Stimulated activated CD8-positive, alpha-beta memory T cell treated with anti-CD3 and anti-CD28 coated beads, Interleukin-4, amount 100 ng/mL, for 24 hours (primary cell): ENCODE measurements around the gene VSIG10L.

ENCODE experiments used
- DNase-seq: peaks from one replicate; pipeline ENCODE4 v3.0.0-alpha.2; 2020; ENCODE audit warnings: low read depth

Gene VSIG10L

DNA sequence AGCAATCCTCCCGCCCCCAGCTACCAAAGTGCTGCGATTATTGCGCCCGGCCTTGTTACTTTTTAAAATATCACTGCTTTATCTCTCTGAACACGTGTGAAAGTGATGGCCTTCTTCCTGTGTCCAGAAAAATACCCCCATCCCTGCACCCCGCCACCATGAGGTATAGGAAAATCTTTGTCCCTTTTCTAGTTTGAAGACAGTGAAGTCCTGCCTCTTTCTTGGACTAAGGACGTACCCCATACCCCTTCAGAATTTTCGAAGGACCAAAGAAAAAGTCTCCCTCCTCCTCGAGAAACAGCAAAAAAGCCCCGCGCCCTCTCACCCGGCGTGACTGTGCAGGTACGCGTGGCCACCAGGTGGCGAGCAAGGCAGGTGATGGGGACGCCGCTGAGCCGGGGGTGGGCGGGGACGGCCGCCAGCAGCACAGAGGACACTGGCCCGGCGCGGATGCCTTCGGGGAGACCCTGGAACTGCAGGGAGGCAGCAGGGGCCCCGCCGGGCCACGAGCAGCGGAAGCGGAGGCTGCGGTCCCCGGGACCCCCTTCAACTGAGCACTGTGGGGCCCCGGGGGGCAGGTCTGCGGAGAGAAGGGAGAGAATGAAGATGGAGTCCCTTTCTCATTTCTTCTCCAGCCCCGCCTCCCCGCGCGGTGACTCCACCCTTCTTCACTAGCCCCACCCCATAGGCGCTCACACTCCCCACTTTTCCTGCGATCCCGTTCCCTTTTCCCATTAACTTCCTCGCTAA, 3.2 kb downstream of the VSIG10L start:
- peak; percentile 84 for DNase-seq

DNA sequence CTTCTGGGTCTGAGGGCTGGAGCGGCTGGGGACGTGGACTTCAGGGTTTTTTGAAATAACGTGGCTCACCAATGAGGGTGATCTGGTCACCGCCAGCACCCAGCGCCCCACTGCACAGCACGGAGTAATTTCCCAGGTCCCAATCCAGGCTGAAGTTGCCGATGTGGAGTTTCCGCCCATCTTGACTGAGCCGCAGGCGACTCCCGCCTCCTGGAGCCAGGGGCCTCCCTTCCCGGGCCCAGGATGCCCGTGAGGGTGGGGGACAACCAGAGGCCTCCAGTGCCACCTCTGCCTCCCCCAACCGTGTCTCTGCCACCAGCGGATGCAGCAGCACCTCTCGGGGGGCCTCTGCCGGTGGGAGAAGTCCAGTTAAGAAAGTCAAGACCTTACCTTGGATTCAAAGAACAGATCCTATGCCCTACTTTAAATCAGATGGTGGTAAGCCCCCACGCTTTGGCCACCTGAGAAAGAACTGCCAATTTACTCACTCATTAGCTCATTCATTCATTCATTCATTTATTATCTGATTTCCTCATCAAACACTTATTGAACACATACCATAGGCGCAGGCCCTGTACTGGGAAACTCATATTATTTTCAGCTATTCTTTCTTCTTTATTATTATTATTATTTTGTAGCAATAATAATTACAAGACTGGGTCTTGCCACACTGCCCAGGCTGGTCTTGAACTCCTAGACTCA, 3.9 kb downstream of the VSIG10L start:
- DNase-seq, result no peak

DNA sequence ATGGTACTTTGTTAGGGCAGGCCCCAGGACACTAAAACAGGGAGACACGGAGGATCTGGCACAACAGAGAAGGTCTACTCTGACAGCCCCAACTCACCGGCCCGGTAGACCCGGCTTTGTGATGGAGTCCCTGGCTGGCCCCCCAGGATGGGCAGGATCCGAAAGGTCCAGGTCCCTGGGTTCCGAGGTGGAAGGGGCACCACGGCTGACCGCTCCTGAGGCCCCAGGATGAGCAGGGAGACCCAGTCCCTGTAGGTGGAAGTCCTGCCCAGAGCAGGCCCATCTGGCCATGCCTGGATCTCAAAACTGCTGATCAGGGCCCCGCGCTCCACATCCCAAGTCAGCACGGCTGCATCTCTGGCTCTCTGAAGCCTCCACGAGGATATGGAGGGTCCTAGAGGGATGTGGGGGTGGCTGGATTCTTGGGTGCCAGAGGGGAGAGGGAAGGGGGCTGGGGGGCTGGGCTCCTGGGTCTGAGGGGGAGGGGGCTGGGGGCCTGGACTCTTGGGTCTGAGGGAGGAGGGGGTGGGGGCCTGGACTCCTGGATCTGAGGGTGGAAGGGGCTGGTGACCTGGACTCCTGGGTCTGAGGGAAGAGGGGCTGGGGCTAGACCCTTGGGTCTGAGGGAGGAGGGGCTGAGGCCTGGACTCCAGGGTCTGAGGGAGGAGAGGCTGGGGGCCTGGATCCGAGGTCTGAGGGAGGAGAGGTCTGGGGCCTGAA, 4.6 kb downstream of the VSIG10L start:
- no peak for DNase-seq

DNA sequence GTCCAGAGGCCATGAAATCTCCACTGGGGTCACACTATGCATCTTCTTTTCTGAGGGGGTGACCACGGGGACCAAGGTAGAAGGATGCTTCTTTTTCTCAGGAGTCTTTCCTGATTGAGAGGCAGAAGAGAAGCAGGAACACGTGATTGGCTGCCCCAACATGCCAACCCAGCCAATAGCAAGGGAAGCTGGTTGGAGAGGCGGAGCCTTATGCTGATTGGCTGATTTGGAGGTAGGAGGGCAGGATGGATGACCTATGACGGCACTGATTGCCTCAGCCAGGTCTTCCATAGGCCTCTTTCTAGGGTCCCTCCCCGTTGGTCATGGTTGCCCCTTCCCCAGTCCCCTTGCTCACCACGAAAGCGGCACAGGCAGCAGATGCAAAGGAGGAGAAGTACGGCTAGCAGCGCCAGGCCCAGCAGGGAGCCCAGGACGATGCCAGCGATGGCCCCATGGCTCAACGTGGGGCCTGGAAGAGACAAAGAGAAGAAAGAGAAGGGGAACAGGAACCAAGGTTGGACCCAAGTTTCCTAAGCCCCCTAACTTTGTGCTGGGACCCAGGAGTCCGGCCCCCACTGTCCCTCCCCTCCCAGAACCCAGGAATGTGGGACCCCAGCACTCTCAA, 8.0 kb downstream of the VSIG10L start:
- DNase-seq, result no peak

DNA sequence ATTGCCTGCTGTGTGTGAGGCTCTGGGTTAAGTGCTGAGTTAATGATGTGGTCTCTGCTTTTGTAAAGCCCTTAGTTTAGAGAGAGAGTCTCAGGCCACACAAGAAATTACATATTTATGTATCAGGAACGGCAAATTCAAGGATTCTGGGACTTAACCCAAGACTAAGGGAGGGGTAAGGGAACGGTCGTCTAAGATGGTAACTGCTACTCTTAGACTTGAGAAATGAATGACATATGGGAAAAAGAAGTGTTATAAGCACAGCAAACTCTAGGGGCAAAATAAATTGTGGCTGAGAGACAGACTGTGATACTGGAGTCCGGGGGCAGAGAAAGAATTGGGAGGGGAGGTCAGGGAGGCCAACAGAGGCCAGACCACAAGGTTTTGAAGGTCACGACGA, 10.2 kb downstream of the VSIG10L start:
- no peak for DNase-seq

DNA sequence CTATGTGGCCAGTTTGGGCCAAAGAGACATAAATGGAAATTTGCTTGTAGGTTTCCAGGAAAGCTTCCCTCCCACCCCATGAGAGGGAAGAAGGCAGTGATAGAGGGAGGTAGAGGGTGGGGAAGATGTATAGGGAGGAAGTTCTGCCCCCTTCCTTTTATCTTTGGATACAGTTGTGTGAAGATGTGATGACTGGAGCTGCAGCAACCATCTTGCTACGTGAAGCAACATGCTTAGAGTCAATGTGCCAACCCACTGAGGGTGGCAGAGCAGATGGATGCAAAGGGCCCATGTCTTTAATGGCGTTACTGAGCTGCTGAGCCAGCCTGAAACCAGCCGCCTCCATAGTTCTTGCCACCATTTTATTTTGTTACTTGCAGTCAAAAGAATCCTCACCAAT, 10.7 kb downstream of the VSIG10L start:
- DNase-seq, result no peak

DNA sequence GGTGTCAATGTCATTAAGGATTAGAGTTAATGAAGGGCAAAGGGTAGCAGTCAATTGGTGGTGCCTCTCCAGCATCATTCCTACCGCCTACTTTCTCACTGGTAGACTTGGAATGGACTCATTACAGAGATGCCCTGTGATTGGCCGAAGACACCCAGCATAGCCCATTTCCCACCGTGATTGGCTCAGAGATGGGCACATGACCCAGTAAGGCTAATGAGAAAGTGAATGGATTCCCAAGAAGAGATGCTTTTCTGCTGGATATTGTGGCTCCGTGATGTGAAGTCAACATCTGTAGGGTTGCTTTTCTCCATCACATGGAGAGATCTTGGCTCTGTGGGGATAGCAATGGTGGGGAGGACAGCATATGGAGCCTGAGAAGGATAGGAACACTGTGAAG, 11.6 kb downstream of the VSIG10L start:
- no peak for DNase-seq

DNA sequence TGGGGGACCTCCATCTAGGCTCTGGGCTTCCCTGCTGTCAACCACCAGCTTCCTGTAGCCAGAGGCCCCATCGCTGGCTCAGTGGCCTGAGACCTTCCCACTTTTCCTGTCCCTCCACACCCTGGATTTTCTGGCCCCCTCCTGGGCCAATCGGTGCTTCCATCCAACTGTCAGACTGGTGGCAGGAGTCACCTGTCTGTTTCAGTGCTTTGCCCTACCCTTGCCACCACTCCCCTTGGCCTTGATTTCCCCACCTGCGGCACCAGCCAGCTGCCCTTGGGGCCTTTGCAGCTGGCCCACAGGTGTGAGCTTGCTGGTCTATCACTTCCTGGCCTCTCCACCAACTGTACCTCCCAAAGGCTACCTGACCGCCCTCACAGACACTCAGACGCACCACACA, 12.5 kb downstream of the VSIG10L start:
- DNase-seq, result no peak

DNA sequence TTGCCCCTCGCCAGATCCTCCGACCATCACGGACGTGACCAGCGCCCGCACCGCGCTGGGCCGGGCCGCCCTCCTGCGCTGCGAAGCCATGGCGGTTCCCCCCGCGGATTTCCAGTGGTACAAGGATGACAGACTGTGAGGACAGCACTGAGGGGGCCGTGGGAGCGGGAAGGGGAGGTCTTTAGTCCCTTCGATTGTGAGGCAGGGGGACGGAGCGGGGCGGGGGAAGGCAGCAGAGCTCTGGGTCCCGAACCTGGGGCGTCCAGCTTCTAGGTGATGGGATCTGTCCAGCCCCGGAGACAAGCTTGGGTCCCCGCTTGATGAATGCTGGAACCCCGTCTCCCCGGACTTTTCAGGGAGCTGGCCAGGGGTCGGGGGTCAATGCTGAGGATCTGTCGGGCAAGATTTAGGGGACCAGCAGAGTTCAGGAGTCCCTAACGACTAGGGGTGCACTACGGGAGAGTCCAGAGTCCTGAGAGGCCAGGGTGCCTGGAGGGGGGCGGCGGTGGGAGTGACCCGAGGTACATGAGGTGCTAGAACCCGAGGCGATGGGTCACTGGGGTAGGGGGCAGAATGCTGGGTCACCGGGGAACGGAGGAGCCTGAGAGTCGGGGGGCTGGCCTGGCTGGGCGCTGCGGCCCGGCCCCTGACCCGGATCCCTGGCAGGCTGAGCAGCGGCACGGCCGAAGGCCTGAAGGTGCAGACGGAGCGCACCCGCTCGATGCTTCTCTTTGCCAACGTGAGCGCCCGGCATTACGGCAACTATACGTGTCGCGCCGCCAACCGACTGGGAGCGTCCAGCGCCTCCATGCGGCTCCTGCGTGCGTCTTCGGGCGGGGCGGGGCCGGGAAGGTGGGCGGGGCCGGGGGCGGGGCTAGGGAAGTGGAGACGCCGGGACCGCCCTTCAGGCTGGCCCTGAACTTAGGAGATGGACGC, 14.6 kb downstream of the VSIG10L start:
- DNase-seq, result peak; percentile 42

DNA sequence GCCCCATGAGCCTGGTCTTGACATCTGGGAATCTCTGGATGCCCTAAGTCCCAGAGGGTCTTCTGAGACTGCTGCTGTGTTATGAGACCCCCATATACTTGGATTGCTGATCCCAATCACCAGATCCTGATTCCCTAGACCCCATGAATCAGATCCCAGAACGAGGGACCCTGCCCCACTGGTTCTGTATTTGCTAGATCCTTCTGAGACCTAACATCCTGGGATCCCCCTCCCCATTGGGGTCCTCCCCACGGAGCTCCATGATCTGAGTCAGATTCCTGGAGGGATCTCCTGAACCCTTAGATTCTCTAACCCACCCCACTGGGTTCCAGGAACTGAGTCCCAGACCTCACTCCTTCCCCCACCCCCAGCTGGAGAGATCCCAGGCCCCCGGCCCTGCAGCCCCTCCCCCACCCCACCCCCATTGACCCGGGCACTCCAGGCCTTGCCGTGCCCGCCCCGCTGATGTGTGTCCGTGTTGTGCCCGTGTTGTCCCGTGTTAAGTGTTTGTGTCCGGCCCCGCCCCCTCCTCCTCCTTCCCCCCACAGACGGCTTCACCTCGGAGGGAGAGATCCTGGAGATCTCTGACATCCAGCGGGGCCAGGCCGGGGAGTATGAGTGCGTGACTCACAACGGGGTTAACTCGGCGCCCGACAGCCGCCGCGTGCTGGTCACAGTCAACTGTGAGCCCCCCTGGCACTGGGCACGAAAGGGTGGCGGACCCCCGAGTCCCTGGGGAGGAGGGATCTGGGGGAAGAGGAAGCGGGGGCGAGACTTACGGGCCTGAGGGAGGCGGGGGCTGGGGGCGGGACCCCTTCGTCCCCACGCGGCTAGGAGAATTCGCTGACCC, 15.5 kb downstream of the VSIG10L start:
- no peak for DNase-seq

DNA sequence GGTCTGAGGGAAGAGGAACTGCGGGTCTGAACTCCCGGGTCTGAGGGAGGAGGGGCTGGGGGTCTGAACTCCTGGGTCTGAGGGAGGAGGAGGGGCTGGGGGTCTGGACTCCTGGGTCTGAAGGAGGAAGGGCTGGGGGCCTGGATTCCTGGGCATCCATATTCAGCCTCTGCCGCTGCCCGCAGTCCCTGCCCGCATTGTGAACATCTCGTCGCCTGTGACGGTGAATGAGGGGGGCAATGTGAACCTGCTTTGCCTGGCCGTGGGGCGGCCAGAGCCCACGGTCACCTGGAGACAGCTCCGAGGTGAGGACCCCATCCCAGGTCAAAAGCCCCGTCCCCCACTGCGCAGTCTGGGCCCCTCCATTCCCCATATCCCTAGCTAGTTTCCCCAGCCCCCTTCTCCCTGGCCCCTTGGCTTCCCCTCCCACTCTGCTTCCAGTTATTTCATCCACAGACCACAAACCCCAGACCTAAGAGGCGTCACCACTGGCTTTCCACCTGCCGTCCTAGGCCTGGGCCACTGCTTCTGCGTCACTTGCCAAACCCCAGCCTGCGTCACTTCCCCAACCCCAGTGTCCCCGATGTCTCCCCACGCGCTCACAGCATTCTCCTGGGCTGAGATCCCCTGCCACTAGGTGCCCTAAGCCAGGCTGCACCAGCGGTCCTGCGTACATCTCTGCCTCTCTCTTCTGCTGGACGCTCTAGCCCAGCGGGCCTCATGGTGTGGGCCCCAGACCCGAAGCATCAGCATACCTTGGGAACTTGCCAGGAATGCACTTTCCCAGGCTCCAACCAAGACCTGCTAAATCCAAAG, 16.6 kb downstream of the VSIG10L start:
- no peak for DNase-seq

DNA sequence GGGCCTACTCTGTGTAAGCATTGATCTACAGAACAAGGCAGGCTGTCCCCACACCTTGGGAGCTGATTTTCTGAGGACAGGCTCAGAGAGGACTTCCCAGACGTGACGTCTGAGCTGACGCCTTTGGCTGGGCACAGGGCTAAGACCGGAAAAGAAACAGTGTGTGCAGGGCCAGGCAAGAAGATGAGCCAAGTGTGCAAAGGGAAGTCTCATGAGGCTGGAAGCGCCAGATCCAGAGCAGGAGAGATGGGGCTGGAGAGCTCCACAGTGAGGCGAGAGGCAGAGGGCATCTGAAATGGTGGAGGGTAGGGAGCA, 17.8 kb downstream of the VSIG10L start:
- DNase-seq, result no peak

DNA sequence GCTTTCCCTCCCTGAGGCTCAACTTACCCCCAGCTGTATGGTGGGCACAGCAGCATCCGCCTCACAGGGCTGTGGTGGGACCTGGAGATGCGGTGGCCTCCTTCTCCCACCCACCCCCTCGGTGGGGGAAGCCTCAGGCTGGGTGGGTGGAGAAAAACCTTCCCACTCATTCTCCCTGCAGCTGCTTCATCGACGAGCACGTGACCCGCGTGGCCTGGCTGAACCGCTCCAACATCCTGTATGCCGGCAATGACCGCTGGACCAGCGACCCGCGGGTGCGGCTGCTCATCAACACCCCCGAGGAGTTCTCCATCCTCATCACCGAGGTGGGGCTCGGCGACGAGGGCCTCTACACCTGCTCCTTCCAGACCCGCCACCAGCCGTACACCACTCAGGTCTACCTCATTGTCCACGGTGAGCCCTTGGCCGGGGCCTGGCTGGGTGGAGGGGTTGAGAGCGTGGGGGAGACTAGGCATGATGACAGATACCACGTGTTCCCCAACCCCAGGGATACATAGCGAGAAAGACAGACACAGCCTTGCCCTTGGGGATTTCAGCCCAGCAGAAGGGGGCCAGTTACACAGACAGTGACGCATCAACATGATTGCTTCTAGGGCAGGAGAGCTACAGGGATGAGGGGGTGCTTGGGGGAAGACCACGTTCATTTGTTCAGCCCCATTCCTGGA, 18.3 kb downstream of the VSIG10L start:
- no peak for DNase-seq

DNA sequence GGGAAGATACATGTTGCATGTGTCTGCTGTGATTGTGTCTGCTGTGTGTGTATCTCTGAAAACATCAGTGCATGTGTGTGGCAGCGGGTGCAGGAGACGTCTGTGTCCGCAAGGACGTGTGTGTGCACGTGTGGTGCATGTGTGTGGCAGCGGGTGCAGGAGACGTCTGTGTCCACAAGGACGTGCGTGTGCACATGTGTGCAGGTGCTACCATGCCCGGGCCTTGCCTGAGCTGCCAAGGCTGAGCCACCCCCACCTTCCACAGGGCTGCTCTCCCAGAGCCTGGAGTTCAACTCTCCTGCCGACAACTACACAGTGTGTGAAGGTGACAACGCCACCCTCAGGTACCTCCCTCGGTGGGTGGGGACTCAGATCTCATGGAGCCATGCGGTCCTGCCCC, 20.1 kb downstream of the VSIG10L start:
- no peak for DNase-seq

DNA sequence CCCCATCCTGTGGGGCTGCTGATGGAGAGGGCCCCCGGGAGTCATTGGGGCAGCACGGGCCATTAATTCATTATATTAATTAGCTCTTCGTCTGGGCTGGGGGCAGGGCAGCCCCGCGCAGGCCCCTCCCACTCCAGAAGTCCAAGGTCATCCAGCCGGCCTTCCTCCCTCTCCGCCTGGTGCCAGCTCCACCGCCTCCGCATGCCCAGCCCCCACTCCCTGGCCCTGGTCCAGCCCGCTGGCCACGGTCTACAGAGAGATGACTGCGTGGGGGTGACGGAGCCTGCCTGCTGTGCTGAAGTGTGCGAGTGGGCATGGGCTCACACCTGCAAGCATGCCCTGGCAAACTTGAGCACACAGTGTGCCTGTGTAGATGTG, 21.7 kb downstream of the VSIG10L start:
- DNase-seq, result no peak

DNA sequence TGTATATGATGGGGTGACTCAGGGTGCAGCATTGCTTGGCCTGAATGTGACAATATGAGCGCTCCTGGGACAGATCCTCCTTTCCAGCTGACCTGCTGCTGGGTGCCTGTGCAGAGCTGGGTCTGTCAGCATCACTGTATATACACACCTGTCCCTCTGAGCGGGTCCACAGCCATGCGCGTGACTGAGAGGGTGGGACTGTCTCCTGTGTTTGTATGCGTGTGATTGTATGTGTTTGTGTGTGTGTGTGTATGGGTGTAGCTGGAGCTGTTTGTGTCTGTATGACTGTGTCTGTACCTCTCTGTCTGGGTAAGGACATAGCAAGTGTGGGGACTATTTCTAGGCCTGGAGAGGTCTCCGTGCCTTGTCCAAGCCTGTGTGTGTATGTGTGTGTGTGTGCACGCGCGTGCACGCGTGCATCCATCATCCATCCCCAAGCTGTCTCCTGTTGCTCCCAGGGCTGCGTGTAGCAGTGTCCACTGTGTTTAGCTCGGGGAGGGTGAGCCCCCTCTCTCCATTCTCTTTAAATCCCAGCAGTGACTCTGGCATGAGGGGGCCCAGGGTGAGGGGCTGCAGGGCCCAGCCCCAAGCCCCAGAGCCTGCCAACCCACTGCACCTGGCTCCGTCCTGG, 22.2 kb downstream of the VSIG10L start:
- no peak for DNase-seq

DNA sequence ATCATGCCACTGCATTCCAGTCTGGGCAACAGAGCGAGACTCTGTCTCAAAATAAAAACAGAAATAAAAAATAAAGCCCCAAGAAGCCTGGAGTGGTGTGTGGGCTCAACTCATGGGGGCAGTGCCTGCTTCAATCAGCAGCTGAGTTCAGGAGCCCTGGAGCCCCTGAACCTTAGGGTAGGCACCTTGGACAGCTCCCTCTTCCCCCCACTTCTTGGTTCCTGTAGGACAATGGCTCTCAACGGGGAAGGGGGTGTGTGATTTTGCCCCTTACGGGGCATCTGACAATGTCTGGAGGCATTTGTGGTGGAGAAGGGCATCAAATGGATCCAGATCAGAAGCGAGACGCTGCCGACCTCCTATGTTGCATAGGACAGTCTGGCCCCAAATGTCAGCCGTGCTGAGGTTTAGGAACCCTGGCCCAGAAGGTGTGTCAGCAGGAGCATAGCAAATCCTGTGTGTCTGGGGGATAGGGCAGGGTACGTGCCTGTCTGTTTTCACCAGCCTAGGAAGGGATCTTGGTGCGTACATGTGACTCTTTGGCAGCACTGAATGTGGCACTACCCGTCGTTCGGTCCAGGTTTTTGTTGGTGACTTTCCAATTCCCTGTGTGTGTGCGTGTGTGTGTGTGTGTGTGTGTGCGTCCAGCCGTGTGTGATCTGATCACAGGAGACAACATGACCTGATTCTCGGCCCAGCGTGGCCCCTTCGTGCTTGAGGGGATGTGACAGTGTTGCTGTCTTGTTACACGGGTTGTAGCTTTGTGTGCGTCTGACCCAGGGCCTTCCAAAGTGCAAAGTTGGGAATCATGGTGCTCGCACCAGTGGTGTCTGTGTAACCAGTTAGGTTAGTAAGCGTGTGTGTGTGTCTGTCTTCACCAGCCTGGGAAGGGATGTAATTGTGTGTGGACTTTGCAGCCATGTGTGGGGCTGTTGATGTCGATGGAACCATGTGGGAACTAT, 23.0 kb downstream of the VSIG10L start:
- no peak for DNase-seq

DNA sequence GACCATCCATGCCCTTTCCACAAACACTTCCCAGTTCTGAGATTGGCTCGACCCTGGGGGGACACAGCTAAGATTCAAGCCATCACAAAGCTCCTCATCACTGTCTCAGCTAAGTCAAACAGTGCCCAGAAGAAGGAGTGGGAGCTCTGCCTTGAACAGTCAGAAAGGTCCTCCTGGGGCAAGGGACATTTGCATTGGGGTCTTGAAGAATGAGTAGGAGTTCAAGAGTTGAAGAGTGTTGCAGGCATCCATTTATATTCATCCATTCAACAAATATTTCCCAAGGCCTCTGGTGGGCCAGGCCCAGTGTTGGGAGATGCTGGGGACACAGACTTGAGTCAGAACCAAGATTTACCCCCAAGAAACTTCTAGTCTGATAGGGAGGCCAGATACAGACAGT, 24.0 kb downstream of the VSIG10L start:
- DNase-seq, result no peak
